Frontal cortex (tissue), 4 donors: ENCODE results near the gene STARD3. TPM values are rescaled to one million over a fixed set of nuclear protein-coding genes. Genes with fewer than 3 reads are reported as not detected.
"Not testable (repeated sequence)": the region's sequence is repeated elsewhere in the genome, so short reads cannot be mapped to it uniquely, and the experiment has no call there.

ENCODE experiments used
- DNase-seq, 2 donors: peaks; one replicate each; pipeline ENCODE4 v3.0.0; 2012; ENCODE audit warnings: low spot score in 2 of 2
- FAIRE-seq: peaks from 2 replicates; lab custom pipeline; 2012; peaks lifted over from hg19 to GRCh38; lab: Jason Lieb, UNC
- total RNA-seq: library from RNA; depleted of rRNA; stranded (reverse); fragments of >200 nt; gene quantifications from one replicate; pipeline ENCODE4 v1.2.3, GENCODE V29; 2014
- donor health status: control.
- donor health status: control.
- donor health status: control.

Gene STARD3
- total RNA-seq, 1 donor from 2014 or later, result 17.5 TPM

- DNase-seq, result no peak
- FAIRE-seq, result no peak
These were observed 65.0 kb downstream of the STARD3 start for GRCh38 chr17:39701784-39702422.

- FAIRE-seq (no peak), DNase-seq (no peak)
These were observed 66.3 kb downstream of the STARD3 start for GRCh38 chr17:39702901-39703893.

- no peak for DNase-seq
- no peak for FAIRE-seq
These were observed 67.0 kb downstream of the STARD3 start for GRCh38 chr17:39703913-39704312.

- FAIRE-seq (no peak), DNase-seq (no peak)
These were observed 68.0 kb downstream of the STARD3 start for GRCh38 chr17:39704821-39705551.

- FAIRE-seq (no peak), DNase-seq (no peak)
These were observed 68.9 kb downstream of the STARD3 start for GRCh38 chr17:39705786-39706348.

- FAIRE-seq (no peak), DNase-seq (no peak)
These were observed 69.4 kb downstream of the STARD3 start for GRCh38 chr17:39706383-39706782.

GRCh38 chr17:39706921-39707337 lies 70.0 kb downstream of the STARD3 start:
- FAIRE-seq, result no peak
- DNase-seq, result no peak

- DNase-seq, result no peak
- FAIRE-seq, result no peak
These were observed 72.5 kb downstream of the STARD3 start for GRCh38 chr17:39709319-39709997.

- no peak for DNase-seq
- FAIRE-seq, result no peak
These were observed 73.3 kb downstream of the STARD3 start for GRCh38 chr17:39709998-39710964.

GRCh38 chr17:39711071-39711470 lies 74.1 kb downstream of the STARD3 start:
- not testable (repeated sequence) for FAIRE-seq, DNase-seq

- DNase-seq (no peak), FAIRE-seq (no peak)
These were observed 74.9 kb downstream of the STARD3 start for GRCh38 chr17:39711851-39712250.

Other genes starting within 250 kb of the STARD3 start
- 18.3 TPM for gene FBXL20, start 235.5 kb upstream of the STARD3 start, total RNA-seq
- 22.4 TPM for gene MED1, start 185.9 kb upstream of the STARD3 start, total RNA-seq
- gene CDK12, start 175.7 kb upstream of the STARD3 start, total RNA-seq, result 16.7 TPM
- 44.8 TPM for gene NEUROD2, start 29.2 kb upstream of the STARD3 start, total RNA-seq
- 27.3 TPM for gene PPP1R1B, start 10.2 kb upstream of the STARD3 start, total RNA-seq
- gene TCAP, start 28.2 kb downstream of the STARD3 start, total RNA-seq, result 0.82 TPM
- gene PNMT, start 31.3 kb downstream of the STARD3 start, total RNA-seq, result 3.7 TPM
- 8.2 TPM for gene PGAP3, start 50.9 kb downstream of the STARD3 start, total RNA-seq
- gene ERBB2, start 62.9 kb downstream of the STARD3 start, total RNA-seq, result 6.9 TPM
- 12.6 TPM for gene MIEN1, start 93.4 kb downstream of the STARD3 start, total RNA-seq
- gene GRB7, start 100.8 kb downstream of the STARD3 start, total RNA-seq, result not detected
- 0.41 TPM for gene IKZF3, start 227.2 kb downstream of the STARD3 start, total RNA-seq
- gene ZPBP2, start 231.1 kb downstream of the STARD3 start, total RNA-seq, result not detected